ENCODE results near the gene MED26. TPM values are rescaled to one million over a fixed set of nuclear protein-coding genes. Genes with fewer than 3 reads are reported as not detected.

Gene MED26
- total and polyA plus RNA-seq, 4 donors: 7.0 to 18.2 (median 8.2) TPM

- TF ChIP-seq CTCF (IDR thresholded peaks at IDR 0.05; ENCODE audit: control extremely low read depth, extremely low read depth): no peak
- Histone ChIP-seq H3K4me3 (no peak overlapping the region), H3K9me3 (ENCODE audit: control insufficient read depth in 4 of 4, insufficient read depth in 3 of 4, low read length in 3 of 4) (no peaks in the 10 kb centered on the region), H3K27ac (ENCODE audit: low read depth in 1 of 2, low read length in 1 of 2) (no peak overlapping the region), H3K9ac (ENCODE audit: insufficient read depth in 1 of 2, low read length in 2 of 2) (no peak overlapping the region), H3K36me3 (ENCODE audit: control insufficient read depth in 4 of 4, insufficient read depth in 4 of 4, low read length in 4 of 4) (peaks cover 0 to 5% (median 4%) of the 10 kb centered on the region in 4 donors), H3K27me3 (ENCODE audit: control insufficient read depth in 3 of 3, insufficient read depth in 3 of 3, low read length in 2 of 3) (no peaks in the 10 kb centered on the region), H3K4me1 (ENCODE audit: control insufficient read depth in 5 of 5, insufficient read depth in 5 of 5, low read length in 5 of 5) (peaks cover 0 to 29% (median 2%) of the 10 kb centered on the region in 5 donors)
- DNase-seq (no peak), ATAC-seq (ENCODE audit: insufficient read depth, low FRiP score) (no peak)
- 73 to 88% methylated on average over 3 of the region's 3 CpGs for WGBS, 2 donors
Observed at GRCh38 chr19:16620584-16620983, 7.4 kb downstream of the MED26 start.

DNA sequence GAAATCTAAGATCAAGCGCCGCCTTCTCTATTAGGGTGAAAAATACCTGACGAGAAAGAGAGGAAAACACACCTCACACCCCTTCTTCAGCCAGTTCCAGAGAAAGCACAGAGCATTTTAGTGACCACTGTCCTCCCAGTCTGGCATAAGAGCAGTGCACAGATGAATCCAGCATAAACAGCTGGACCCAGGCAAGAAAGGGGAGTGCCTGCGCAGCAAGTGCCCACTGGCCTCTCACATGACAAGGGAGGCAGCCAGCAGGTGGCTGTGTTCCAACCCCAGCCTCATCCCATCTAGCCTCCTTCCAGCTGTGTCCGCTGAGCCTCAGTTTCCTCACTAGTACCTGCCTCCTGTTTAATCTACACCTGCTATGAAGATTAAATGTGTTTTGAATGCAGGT is 8.0 kb downstream of the MED26 start:
- Histone ChIP-seq H3K36me3 (ENCODE audit: control insufficient read depth in 4 of 4, insufficient read depth in 4 of 4, low read length in 4 of 4) (peaks cover 0 to 5% (median 0%) of the 10 kb centered on the region in 4 donors), H3K9ac (ENCODE audit: insufficient read depth in 1 of 2, low read length in 2 of 2) (no peak overlapping the region), H3K4me3 (no peak overlapping the region), H3K9me3 (ENCODE audit: control insufficient read depth in 4 of 4, insufficient read depth in 3 of 4, low read length in 3 of 4) (no peaks in the 10 kb centered on the region), H3K4me1 (ENCODE audit: control insufficient read depth in 5 of 5, insufficient read depth in 5 of 5, low read length in 5 of 5) (peaks cover 0 to 33% (median 0%) of the 10 kb centered on the region in 5 donors), H3K27me3 (ENCODE audit: control insufficient read depth in 3 of 3, insufficient read depth in 3 of 3, low read length in 2 of 3) (no peaks in the 10 kb centered on the region), H3K27ac (ENCODE audit: low read depth in 1 of 2, low read length in 1 of 2) (peak overlapping the region in 1 of 2 donors; percentile 12)
- no peak for TF ChIP-seq CTCF (IDR thresholded peaks at IDR 0.05; ENCODE audit: control extremely low read depth, extremely low read depth)
- ATAC-seq (ENCODE audit: insufficient read depth, low FRiP score): no peak
- 83 to 95% methylated on average over 5 of the region's 5 CpGs for WGBS, 2 donors
- DNase-seq: no peak

DNA sequence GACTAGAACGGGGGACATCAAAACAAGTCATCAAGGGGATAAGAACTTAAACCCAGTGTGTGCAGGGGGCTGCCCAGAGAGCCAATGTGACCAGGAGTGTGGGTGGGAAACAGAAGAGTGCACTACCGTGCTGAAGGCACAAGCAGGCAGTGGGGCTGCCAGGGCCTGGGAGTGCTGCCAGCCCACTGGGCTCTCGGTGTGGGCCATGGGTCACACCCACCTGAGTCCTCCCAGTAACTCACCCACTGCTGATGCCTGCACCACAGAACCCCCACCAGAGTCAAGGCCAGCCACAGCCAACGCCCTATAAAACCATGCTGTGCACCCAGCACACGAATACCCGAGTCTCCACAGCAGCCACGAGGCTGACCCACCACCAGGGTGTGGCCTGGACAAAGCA is 8.5 kb downstream of the MED26 start:
- ATAC-seq (ENCODE audit: insufficient read depth, low FRiP score): no peak
- Histone ChIP-seq H3K4me1 (ENCODE audit: control insufficient read depth in 5 of 5, insufficient read depth in 5 of 5, low read length in 5 of 5) (peaks cover 0 to 36% (median 0%) of the 10 kb centered on the region in 5 donors), H3K9ac (ENCODE audit: insufficient read depth in 1 of 2, low read length in 2 of 2) (no peak overlapping the region), H3K27ac (ENCODE audit: low read depth in 1 of 2, low read length in 1 of 2) (peak overlapping the region in 1 of 2 donors; percentile 12), H3K36me3 (ENCODE audit: control insufficient read depth in 4 of 4, insufficient read depth in 4 of 4, low read length in 4 of 4) (peaks cover 0 to 5% (median 0%) of the 10 kb centered on the region in 4 donors), H3K27me3 (ENCODE audit: control insufficient read depth in 3 of 3, insufficient read depth in 3 of 3, low read length in 2 of 3) (no peaks in the 10 kb centered on the region), H3K9me3 (ENCODE audit: control insufficient read depth in 4 of 4, insufficient read depth in 3 of 4, low read length in 3 of 4) (no peaks in the 10 kb centered on the region), H3K4me3 (no peak overlapping the region)
- no peak for DNase-seq
- TF ChIP-seq CTCF (IDR thresholded peaks at IDR 0.05; ENCODE audit: control extremely low read depth, extremely low read depth): no peak
- WGBS, 2 donors: 57 to 65% methylated on average over 7 of the region's 7 CpGs

- no peaks in the 10 kb centered on the region for H3K9me3 ChIP-seq (ENCODE audit: control insufficient read depth in 4 of 4, insufficient read depth in 3 of 4, low read length in 3 of 4)
- H3K4me1 ChIP-seq (ENCODE audit: control insufficient read depth in 5 of 5, insufficient read depth in 5 of 5, low read length in 5 of 5): peaks cover 0 to 39% (median 0%) of the 10 kb centered on the region in 5 donors
- H3K27ac ChIP-seq (ENCODE audit: low read depth in 1 of 2, low read length in 1 of 2): no peak overlapping the region
- no peak for TF ChIP-seq CTCF (IDR thresholded peaks at IDR 0.05; ENCODE audit: control extremely low read depth, extremely low read depth)
- H3K9ac ChIP-seq (ENCODE audit: insufficient read depth in 1 of 2, low read length in 2 of 2): no peak overlapping the region
- ATAC-seq (ENCODE audit: insufficient read depth, low FRiP score) (no peak), DNase-seq (no peak)
- no peaks in the 10 kb centered on the region for H3K27me3 ChIP-seq (ENCODE audit: control insufficient read depth in 3 of 3, insufficient read depth in 3 of 3, low read length in 2 of 3)
- no peak overlapping the region for H3K4me3 ChIP-seq
- no peaks in the 10 kb centered on the region for H3K36me3 ChIP-seq (ENCODE audit: control insufficient read depth in 4 of 4, insufficient read depth in 4 of 4, low read length in 4 of 4)
- WGBS, 2 donors: 94 to 96% methylated on average over 7 of the region's 7 CpGs
Observed at GRCh38 chr19:16618248-16618647, 9.8 kb downstream of the MED26 start.
